Lower leg skin (tissue), 3 donors: ENCODE data around the gene PAK6.

ENCODE experiments used
- CTCF ChIP-seq, 3 donors: fragments of 450-650 bp; IDR thresholded peaks; one replicate each; pipeline ENCODE4 v1.5.1; 2016; ENCODE audit warnings: antibody characterized with exemption in 3 of 3, mild to moderate bottlenecking in 3 of 3, moderate library complexity in 2 of 3
- POLR2A ChIP-seq, 2 donors: fragments of 450-650 bp; IDR thresholded peaks; one replicate each; pipeline ENCODE4 v1.6.1; 2016 to 2017; ENCODE audit warnings: antibody characterized with exemption in 2 of 2, mild to moderate bottlenecking in 1 of 2, moderate library complexity in 1 of 2

- no peak for TF ChIP-seq CTCF (IDR thresholded peaks at IDR 0.05)
- TF ChIP-seq POLR2A (IDR thresholded peaks at IDR 0.05), result no peak
Observed at GRCh38 chr15:40222131-40222530, 16.7 kb upstream of the PAK6 start.
